NCI-H69 (cell line): Measurements from ENCODE around the gene RLN1.
"Not testable (repeated sequence)": the region's sequence is repeated elsewhere in the genome, so short reads cannot be mapped to it uniquely, and the experiment has no call there.

Experiments
- DNase-seq: peaks from one replicate; lab custom pipeline; 2025; lab: John Stamatoyannopoulos, UW

The RLN1 gene, protein sequence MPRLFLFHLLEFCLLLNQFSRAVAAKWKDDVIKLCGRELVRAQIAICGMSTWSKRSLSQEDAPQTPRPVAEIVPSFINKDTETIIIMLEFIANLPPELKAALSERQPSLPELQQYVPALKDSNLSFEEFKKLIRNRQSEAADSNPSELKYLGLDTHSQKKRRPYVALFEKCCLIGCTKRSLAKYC

DNA sequence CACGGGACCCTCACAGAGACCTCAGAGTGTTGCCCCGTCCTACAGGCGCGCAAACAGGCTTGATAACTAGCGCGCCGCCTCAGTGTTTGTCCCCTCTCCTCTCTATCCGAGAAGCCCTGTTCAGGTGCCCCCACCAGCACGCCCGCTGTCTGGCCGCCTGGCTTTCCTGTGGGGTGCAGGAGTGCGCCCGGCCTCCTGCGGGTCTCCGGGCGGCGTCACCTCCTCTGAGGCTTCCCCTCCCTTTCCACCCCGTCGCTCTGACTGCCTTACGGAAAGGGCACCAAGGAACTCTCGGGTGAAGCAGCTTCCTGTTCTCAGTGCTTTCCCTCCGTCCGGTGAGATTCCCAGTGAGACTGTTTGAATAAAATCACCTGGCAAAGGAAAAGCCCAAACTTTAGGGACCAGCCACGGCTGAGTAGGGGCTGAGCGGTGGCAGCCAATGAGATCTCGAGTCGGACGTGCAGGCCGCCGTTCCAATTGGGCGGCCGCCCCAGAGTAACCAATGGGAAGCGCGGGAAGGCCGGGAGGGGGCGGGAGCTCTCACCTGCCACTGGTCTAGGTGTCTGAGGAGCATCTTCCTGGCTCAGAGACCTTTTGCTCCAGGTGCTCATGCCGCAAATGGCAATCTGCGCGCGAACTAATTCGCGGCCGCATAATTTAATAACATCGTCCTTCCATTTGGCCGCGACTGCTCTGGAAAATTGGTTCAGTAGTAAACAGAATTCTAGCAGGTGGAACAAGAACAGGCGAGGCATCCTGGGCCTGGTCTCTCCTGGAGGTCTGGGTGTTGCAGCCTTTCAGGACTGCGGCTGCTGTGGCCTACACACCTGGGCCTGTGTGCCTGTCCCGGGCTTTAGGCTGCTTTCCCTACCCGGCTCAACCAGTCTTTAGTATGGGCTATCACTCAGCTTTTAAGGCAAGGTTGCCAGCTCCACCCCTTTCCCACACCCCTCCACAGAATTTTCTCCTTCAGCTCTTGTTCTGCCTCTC, at the start of gene RLN1:
Gene RLN1, minus strand, starts transcription at position 885 of the 990 bp plus-strand sequence. Its CDS starts 130 bp downstream, at position 755.
- not testable (repeated sequence) for DNase-seq

DNA sequence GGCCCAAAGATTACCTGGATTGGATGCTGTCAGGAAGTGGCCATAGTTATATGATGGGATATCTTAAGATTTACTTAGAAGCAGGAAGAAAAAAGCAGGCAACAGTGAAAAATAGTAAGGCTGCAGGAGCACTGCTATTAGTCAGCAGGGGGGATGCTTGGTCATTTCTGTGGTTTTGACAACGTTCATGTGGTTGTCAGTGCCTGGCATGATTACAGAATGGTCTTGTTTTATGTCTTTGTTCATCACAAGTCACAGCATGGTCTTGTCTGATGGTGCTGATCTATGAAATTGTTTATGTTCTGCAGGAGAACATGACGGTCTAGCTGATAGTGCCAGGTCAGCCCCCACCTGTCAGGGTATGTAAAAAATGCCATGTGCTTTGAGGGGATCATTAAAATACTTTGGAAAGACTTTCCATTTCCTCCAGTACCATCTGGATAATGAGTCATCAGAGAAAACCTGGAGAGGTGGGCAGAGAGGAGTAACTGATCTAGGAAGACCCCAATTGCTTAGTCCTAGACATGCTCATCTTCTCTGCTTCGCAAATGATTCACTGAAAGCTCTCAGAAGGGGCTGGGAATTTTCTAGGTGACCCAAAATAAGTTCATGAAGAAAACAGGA, 49.5 kb upstream of the RLN1 start:
- peak; percentile 19 for DNase-seq

DNA sequence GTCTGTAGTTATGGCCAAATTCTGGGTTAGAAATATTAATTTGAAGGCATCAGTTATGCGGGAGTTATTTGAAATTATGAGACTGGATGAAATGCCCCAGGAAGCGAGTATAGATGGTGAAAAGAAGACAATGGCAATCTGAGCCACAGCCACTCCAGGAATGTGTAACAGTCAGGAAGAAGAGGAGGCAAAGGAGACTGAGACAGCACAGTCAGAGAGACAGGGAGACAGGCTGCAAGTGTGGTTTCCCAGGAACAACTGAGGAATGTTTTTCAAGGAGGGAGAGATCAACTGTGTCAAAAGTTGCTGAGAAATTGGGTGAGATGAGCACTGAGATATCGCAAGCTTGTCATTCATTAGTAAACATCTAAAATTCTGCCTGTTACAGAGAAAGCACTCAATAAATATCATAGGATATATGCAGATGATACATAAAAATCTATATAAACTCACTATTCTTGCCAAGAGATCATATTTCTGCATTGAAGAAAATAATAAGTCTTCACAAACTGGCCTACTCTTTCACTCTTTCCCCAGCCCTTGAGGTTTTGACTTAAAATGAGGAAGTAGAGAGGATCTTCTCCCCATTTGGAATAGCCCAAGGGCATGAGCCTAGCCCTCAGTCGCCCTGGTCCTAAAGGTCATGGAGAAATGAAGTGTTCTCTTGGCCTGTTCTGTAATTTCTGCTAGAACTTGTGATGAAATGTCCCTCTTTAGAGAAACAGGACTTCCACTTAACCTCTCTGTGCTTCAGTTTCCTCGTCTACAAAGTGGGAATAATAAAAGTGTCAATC, 48.5 kb upstream of the RLN1 start:
- no peak for DNase-seq

DNA sequence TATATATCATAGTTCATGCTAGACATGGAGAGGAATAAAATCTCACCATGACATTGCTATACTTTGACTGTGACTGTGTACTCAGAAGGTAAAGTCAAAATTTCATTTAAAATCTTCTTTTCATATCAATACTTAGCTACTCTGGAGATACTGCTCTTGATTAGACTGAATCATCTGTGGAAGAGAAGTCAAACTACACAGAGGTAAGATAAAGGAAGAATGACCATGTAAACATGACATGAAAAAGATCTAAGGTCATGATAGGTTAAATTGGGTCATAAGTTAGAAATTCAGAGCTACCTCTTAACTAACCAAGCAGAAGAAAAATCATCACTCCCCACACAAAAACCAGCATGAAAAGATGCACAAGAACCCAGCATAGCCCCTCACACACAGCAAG, 44.8 kb upstream of the RLN1 start:
- no peak for DNase-seq

- DNase-seq, result no peak
Measured at GRCh38 chr9:5382479-5382878, 42.8 kb upstream of the RLN1 start.

DNA sequence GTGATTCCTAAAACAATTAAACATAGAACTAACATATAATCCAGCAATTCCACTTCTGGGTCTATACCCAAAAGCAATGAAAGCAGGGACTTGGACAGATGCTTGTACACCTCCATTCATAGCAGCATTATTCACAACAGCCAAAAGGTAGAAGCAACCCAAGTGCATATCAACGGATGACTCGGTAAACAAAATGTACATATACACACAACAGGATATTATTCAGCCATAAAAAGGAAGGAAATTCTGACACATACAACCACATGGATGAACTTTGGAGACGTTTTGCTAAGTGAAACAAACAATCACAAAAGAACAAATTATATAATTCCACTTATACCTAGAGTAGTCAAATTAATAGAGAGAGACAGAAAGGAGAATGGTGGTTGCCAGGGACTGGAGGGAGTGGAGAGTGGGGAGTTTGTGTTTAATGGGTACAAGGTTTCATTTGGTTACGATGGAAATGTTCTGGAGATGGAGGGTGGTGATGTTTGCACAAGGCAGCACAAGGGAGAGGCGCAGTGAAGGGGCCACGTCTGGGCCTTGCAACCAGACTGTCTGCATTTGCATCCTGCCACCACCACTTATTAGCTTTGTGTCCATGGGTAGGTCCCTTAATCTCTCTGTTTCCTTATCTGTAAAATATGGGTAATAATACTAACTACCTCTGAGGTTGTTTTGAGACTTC, 36.3 kb upstream of the RLN1 start:
- DNase-seq, result no peak

DNA sequence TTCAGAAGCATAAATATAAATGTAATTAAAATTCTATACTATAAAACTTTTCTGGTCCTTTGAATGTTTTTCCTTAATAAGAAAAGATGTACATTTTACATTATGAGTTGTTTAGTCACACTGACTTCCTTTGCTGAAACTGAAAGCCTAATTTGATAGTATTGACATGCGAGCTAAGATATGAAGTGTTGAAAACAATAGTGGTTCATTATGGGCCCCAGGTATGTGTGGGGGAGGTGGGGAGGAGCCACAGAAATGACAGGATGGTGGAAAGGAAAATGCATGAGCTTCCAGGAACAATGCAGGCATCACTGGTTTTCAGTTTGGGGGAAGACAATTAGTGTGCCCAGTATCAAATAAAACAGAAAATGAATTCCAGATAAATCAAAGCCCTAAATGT, 35.4 kb upstream of the RLN1 start:
- no peak for DNase-seq

- no peak for DNase-seq
Measured at GRCh38 chr9:5364294-5365024, 24.8 kb upstream of the RLN1 start.

DNA sequence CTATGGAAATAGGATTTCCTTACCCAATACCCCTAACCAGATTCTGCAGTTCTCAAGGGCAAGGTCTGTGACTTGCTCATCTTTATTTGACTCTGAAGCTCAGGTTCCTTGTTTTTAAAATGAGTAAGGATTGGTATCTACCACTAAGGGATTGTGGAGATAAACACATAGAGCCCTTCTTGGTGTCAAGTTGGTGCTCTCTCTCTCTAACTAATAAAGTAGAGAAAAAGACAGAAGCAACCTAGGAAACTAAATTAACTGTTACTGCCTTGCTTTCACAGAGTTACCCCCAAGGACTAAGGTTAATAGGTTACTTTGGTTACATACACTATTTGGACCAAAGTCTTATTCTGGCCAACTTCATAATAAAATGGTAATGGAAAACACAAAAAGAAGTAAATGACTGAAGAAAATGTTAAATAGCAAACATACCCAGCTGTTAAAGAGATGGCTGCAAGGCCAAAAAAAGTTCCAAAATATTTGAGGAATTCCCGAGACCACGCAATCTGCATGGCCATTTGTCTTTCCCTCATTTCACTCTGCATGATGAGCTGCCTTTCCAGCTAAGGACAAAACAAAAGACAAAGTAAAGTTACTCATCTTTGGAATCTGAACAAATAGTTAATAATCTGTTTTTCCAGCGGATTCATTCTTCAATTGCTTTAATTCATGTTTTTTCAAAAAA, 21.8 kb upstream of the RLN1 start:
- DNase-seq, result no peak

- no peak for DNase-seq
Measured at GRCh38 chr9:5360341-5360740, 20.7 kb upstream of the RLN1 start.

- DNase-seq, result no peak
Measured at GRCh38 chr9:5357431-5358105, 17.9 kb upstream of the RLN1 start.

- DNase-seq, result no peak
Measured at GRCh38 chr9:5355817-5356216, 16.1 kb upstream of the RLN1 start.

DNA sequence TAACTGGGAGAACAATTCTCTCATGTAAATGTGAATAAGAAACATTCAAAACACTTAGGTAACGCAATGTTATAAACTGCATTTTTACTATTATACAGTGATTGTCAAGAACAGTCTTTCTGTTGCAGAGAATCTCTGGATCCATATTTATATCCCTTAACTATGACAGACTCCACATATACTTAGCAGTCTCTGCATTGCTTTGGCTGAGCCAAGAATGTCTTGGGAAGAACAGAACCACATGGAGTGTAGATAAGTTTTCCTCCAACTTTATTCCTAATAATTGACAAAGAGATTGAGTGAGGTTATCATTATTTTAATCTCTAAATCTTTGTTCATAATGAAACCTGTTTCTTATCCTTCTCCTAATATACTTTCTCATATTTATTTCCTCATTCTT, 15.6 kb upstream of the RLN1 start:
- DNase-seq, result no peak

DNA sequence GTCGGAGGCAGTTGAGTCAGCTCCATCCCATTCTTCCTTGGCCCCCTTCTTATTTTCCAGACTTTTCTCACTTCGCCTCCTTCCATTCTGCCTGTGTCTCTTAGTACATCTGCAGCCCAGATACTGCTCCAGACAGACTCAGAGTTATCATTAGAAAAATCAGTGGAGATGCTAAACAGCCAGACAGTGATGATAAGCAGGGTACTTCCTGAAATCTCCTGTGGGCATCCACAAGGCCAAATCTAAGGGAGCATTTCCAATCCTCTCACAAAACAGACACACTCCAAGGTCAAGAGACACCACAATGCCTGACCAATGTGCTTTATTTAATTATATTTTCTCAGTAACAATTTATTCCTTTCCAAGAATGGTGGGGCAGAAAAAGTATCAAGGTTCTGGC, 14.5 kb upstream of the RLN1 start:
- no peak for DNase-seq

DNA sequence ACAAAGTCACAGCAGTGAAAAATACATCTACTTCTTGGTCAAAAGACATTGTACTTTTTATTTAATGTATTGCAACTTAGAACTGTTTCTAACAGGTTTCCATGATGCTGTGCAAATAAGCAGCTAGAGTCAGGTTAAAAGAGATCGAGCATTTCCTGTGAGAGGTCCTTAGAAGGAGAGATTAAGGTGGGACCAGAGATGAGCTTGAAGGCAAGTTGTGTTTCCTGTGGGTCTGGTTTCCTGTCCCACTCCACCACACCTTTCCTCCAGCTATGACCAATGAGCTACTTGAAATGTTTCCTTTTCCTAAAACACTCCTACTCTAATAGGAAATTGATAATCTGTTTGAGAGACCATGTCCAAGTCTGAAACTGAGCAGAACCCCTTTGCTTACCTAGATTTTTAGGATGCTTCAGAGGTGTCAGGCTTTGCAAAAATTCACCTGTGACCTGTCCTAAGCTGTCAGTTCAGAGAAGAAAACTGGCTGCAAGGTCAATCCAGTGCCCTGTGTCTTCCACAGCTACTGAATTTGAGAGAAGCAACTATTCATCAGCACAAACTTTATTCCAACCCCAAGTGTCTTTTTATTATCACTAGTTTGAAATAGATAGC, 13.1 kb upstream of the RLN1 start:
- no peak for DNase-seq

DNA sequence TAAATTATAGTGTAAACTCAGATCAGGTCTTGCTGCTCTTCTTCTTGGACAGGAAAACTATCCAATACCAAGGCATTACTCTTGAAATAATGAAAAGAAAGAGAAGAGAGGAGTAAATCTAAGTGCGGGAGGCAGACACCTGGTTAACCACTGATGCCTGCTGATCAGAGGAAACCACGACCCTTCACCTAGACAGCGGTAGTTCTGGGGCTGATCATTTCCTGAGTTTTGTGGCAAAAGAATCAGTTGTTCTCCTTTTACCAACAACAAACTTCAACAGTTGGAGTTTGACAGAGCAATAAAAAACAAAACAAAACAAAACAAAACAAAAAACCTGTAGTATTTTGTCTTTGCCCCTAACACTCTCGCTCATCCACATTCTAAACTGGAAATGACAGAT, 3.0 kb downstream of the RLN1 start:
- DNase-seq, result no peak

DNA sequence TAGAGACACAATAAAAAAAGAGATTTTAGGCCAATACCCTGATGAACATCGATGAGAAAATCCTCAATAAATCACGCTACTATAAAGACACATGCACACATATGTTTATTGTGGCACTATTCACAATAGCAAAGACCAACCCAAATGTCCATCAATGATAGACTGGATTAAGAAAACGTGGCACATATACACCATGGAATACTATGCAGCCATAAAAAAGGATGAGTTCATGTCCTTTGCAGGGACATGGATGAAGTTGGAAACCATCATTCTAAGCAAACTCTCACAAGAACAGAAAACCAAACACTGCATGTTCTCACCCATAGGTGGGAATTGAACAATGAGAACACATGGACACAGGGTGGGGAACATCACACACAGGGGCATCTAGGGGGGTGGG, 8.4 kb downstream of the RLN1 start:
- DNase-seq, result not testable (repeated sequence)

- peak; percentile 71 for DNase-seq
Measured at GRCh38 chr9:5326893-5327548, 12.7 kb downstream of the RLN1 start.

DNA sequence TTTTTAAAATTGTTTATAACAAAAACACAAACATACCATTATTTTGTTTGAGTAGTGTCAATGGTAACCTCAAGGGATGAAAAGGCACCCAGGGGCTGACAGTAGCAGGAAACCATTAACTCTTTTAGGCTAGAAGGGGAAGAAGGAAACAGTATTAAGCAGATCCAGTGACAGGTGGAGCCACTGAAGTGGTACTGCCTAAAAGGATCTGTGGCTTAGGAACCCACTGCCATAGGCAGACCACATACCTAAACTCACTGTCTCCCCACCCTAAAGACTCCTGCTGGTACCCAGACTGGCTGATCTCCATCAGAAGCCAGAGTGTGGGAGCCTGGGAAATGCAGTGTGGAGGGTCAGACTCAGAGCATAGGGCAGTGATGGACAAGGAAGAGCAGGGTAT, 13.5 kb downstream of the RLN1 start:
- no peak for DNase-seq
